ENCODE results near the gene RPL18A.

The RPL18A gene

GRCh38 chr19:17910791-17911360 is 51.2 kb downstream of the RPL18A start:
- DNase-seq, result no peak
